Measurements from ENCODE around the gene IRGM. TPM values are rescaled to one million over a fixed set of nuclear protein-coding genes. Genes with fewer than 3 reads are reported as not detected.
A peak's percentile ranks its signal among the peaks of the same experiment; 100 is the strongest.
"Not testable (repeated sequence)": the region's sequence is repeated elsewhere in the genome, so short reads cannot be mapped to it uniquely, and the experiment has no call there.

IRGM gene
- total RNA-seq (not detected), polyA plus RNA-seq (ENCODE audit: insufficient read length in 2 of 2) (under 1 TPM; 0.48 to 0.59 TPM)
- long read RNA-seq, donor 1 = 0 reads
- long read RNA-seq, donor 2 = 0 reads
- long read RNA-seq, donor 3 = 0 reads
- long read RNA-seq, donor 4 = 0 reads

GRCh38 chr5:150846308-150846653 lies at the start of gene IRGM:
Gene IRGM, plus strand, starts transcription at chr5:150846521. Its CDS starts 1,603 bp downstream, at chr5:150848124.
- WGBS (ENCODE audit: insufficient coverage) = 58% methylated on average over 2 of the region's 3 CpGs
- not testable (repeated sequence) for H3K36me3 ChIP-seq (ENCODE audit: control insufficient read depth, insufficient read depth, low read length); H3K27me3 ChIP-seq (ENCODE audit: control insufficient read depth, insufficient read depth, low read length); H3K4me3 ChIP-seq (ENCODE audit: low read depth, low read length); H3K9me3 ChIP-seq (ENCODE audit: control insufficient read depth, insufficient read depth, low read length); DNase-seq (ENCODE audit: low read depth in 4 of 6, low spot score in 6 of 6); H3K27ac ChIP-seq (ENCODE audit: low read depth, low read length); H3K4me1 ChIP-seq (ENCODE audit: control insufficient read depth, insufficient read depth, low read length)

GRCh38 chr5:150797384-150797783 lies 48.9 kb upstream of the IRGM start:
- Histone ChIP-seq H3K9me3 (ENCODE audit: control insufficient read depth, insufficient read depth, low read length) (no peaks in the 10 kb centered on the region), H3K27ac (ENCODE audit: low read depth, low read length) (no peak overlapping the region), H3K4me1 (ENCODE audit: control insufficient read depth, insufficient read depth, low read length) (no peaks in the 10 kb centered on the region), H3K36me3 (ENCODE audit: control insufficient read depth, insufficient read depth, low read length) (peaks cover 4% of the 10 kb centered on the region), H3K27me3 (ENCODE audit: control insufficient read depth, insufficient read depth, low read length) (no peaks in the 10 kb centered on the region), H3K4me3 (ENCODE audit: low read depth, low read length) (no peak overlapping the region)
- 100% methylated on average over 1 of the region's 2 CpGs for WGBS (ENCODE audit: insufficient coverage)
- DNase-seq (ENCODE audit: low read depth in 4 of 6, low spot score in 6 of 6) = no peak

GRCh38 chr5:150801117-150801927 lies 45.0 kb upstream of the IRGM start:
- Histone ChIP-seq H3K9me3 (ENCODE audit: control insufficient read depth, insufficient read depth, low read length) (no peaks in the 10 kb centered on the region), H3K4me3 (ENCODE audit: low read depth, low read length) (peak overlapping the region; percentile 50), H3K36me3 (ENCODE audit: control insufficient read depth, insufficient read depth, low read length) (no peaks in the 10 kb centered on the region), H3K27me3 (ENCODE audit: control insufficient read depth, insufficient read depth, low read length) (no peaks in the 10 kb centered on the region), H3K27ac (ENCODE audit: low read depth, low read length) (peak overlapping the region; percentile 67), H3K4me1 (ENCODE audit: control insufficient read depth, insufficient read depth, low read length) (no peaks in the 10 kb centered on the region)
- DNase-seq (ENCODE audit: low read depth in 4 of 6, low spot score in 6 of 6) = peak in 5 of 6 donors; percentile 37 to 91 (median 79)
- WGBS (ENCODE audit: insufficient coverage) = no CpG with 5 or more reads among the region's 15 CpGs

- H3K27me3 ChIP-seq (ENCODE audit: control insufficient read depth, insufficient read depth, low read length) = no peaks in the 10 kb centered on the region
- H3K4me1 ChIP-seq (ENCODE audit: control insufficient read depth, insufficient read depth, low read length) = no peaks in the 10 kb centered on the region
- 89% methylated on average over 6 of the region's 6 CpGs for WGBS (ENCODE audit: insufficient coverage)
- H3K9me3 ChIP-seq (ENCODE audit: control insufficient read depth, insufficient read depth, low read length) = no peaks in the 10 kb centered on the region
- no peak overlapping the region for H3K4me3 ChIP-seq (ENCODE audit: low read depth, low read length)
- no peaks in the 10 kb centered on the region for H3K36me3 ChIP-seq (ENCODE audit: control insufficient read depth, insufficient read depth, low read length)
- DNase-seq (ENCODE audit: low read depth in 4 of 6, low spot score in 6 of 6) = no peak
- no peak overlapping the region for H3K27ac ChIP-seq (ENCODE audit: low read depth, low read length)
These were observed 41.9 kb upstream of the IRGM start for GRCh38 chr5:150804388-150804787.

GRCh38 chr5:150809363-150809762 lies 37.0 kb upstream of the IRGM start:
- 81% methylated on average over 3 of the region's 3 CpGs for WGBS (ENCODE audit: insufficient coverage)
- DNase-seq (ENCODE audit: low read depth in 4 of 6, low spot score in 6 of 6) = no peak

GRCh38 chr5:150815010-150815409 lies 31.3 kb upstream of the IRGM start:
- Histone ChIP-seq H3K27ac (ENCODE audit: low read depth, low read length) (no peak overlapping the region), H3K4me1 (ENCODE audit: control insufficient read depth, insufficient read depth, low read length) (no peaks in the 10 kb centered on the region), H3K4me3 (ENCODE audit: low read depth, low read length) (no peak overlapping the region), H3K27me3 (ENCODE audit: control insufficient read depth, insufficient read depth, low read length) (no peaks in the 10 kb centered on the region), H3K9me3 (ENCODE audit: control insufficient read depth, insufficient read depth, low read length) (no peaks in the 10 kb centered on the region), H3K36me3 (ENCODE audit: control insufficient read depth, insufficient read depth, low read length) (no peaks in the 10 kb centered on the region)
- DNase-seq (ENCODE audit: low read depth in 4 of 6, low spot score in 6 of 6) = no peak

More at GRCh38 chr5:150809363-150809762, 37.0 kb upstream of the IRGM start:
- Histone ChIP-seq H3K27me3 (ENCODE audit: control insufficient read depth, insufficient read depth, low read length) (no peaks in the 10 kb centered on the region), H3K4me1 (ENCODE audit: control insufficient read depth, insufficient read depth, low read length) (no peaks in the 10 kb centered on the region), H3K27ac (ENCODE audit: low read depth, low read length) (no peak overlapping the region), H3K4me3 (ENCODE audit: low read depth, low read length) (no peak overlapping the region), H3K9me3 (ENCODE audit: control insufficient read depth, insufficient read depth, low read length) (no peaks in the 10 kb centered on the region), H3K36me3 (ENCODE audit: control insufficient read depth, insufficient read depth, low read length) (no peaks in the 10 kb centered on the region)

GRCh38 chr5:150816946-150817345 lies 29.4 kb upstream of the IRGM start:
- 92% methylated on average over 2 of the region's 2 CpGs for WGBS (ENCODE audit: insufficient coverage)
- no peaks in the 10 kb centered on the region for H3K4me1 ChIP-seq (ENCODE audit: control insufficient read depth, insufficient read depth, low read length)
- no peaks in the 10 kb centered on the region for H3K9me3 ChIP-seq (ENCODE audit: control insufficient read depth, insufficient read depth, low read length)

GRCh38 chr5:150829744-150830143 lies 16.6 kb upstream of the IRGM start:
- H3K9me3 ChIP-seq (ENCODE audit: control insufficient read depth, insufficient read depth, low read length) = peaks cover 3% of the 10 kb centered on the region
- no peaks in the 10 kb centered on the region for H3K36me3 ChIP-seq (ENCODE audit: control insufficient read depth, insufficient read depth, low read length)
- no CpG with 5 or more reads among the region's 5 CpGs for WGBS (ENCODE audit: insufficient coverage)
- no peaks in the 10 kb centered on the region for H3K4me1 ChIP-seq (ENCODE audit: control insufficient read depth, insufficient read depth, low read length)
- H3K4me3 ChIP-seq (ENCODE audit: low read depth, low read length) = no peak overlapping the region
- no peak for DNase-seq (ENCODE audit: low read depth in 4 of 6, low spot score in 6 of 6)
- no peaks in the 10 kb centered on the region for H3K27me3 ChIP-seq (ENCODE audit: control insufficient read depth, insufficient read depth, low read length)
- no peak overlapping the region for H3K27ac ChIP-seq (ENCODE audit: low read depth, low read length)

More at GRCh38 chr5:150816946-150817345, 29.4 kb upstream of the IRGM start:
- no peak for DNase-seq (ENCODE audit: low read depth in 4 of 6, low spot score in 6 of 6)
- H3K36me3 ChIP-seq (ENCODE audit: control insufficient read depth, insufficient read depth, low read length) = no peaks in the 10 kb centered on the region
- no peak overlapping the region for H3K4me3 ChIP-seq (ENCODE audit: low read depth, low read length)
- H3K27me3 ChIP-seq (ENCODE audit: control insufficient read depth, insufficient read depth, low read length) = no peaks in the 10 kb centered on the region
- H3K27ac ChIP-seq (ENCODE audit: low read depth, low read length) = no peak overlapping the region

GRCh38 chr5:150831821-150832220 lies 14.5 kb upstream of the IRGM start:
- not testable (repeated sequence) for H3K4me1 ChIP-seq (ENCODE audit: control insufficient read depth, insufficient read depth, low read length); DNase-seq (ENCODE audit: low read depth in 4 of 6, low spot score in 6 of 6); H3K27ac ChIP-seq (ENCODE audit: low read depth, low read length); H3K4me3 ChIP-seq (ENCODE audit: low read depth, low read length); H3K36me3 ChIP-seq (ENCODE audit: control insufficient read depth, insufficient read depth, low read length); H3K27me3 ChIP-seq (ENCODE audit: control insufficient read depth, insufficient read depth, low read length); H3K9me3 ChIP-seq (ENCODE audit: control insufficient read depth, insufficient read depth, low read length)
- WGBS (ENCODE audit: insufficient coverage) = no CpG with 5 or more reads among the region's 3 CpGs

GRCh38 chr5:150836064-150836463 lies 10.3 kb upstream of the IRGM start:
- no peak for DNase-seq (ENCODE audit: low read depth in 4 of 6, low spot score in 6 of 6)
- Histone ChIP-seq H3K4me1 (ENCODE audit: control insufficient read depth, insufficient read depth, low read length) (no peaks in the 10 kb centered on the region), H3K36me3 (ENCODE audit: control insufficient read depth, insufficient read depth, low read length) (no peaks in the 10 kb centered on the region), H3K4me3 (ENCODE audit: low read depth, low read length) (no peak overlapping the region), H3K27ac (ENCODE audit: low read depth, low read length) (no peak overlapping the region), H3K27me3 (ENCODE audit: control insufficient read depth, insufficient read depth, low read length) (no peaks in the 10 kb centered on the region), H3K9me3 (ENCODE audit: control insufficient read depth, insufficient read depth, low read length) (no peaks in the 10 kb centered on the region)
- WGBS (ENCODE audit: insufficient coverage) = 78% methylated on average over 4 of the region's 5 CpGs

Measured in spinal cord (tissue), 10 donors.